GM21526 (cell line): ENCODE data around the gene TPI1.

Source experiments
- ATAC-seq: cut with Tn5 transposase; IDR thresholded peaks from one replicate; pipeline ENCODE4 v1.9.1; 2021; ENCODE audit warnings: moderate library complexity; ENCODE audit not compliant: unreplicated experiment, low FRiP score

Gene TPI1

GRCh38 chr12:6867413-6868210 is at the start of gene TPI1:
TPI1 (plus strand) TSS chr12:6867531; CDS start chr12:6867567, 36 bp downstream.
- ATAC-seq = peak; percentile 46

- no peak for ATAC-seq
These were observed 49.6 kb upstream of the TPI1 start for GRCh38 chr12:6817662-6818157.

- ATAC-seq = no peak
These were observed 49.1 kb upstream of the TPI1 start for GRCh38 chr12:6818222-6818621.

GRCh38 chr12:6818645-6819044 is 48.7 kb upstream of the TPI1 start:
- no peak for ATAC-seq

DNA sequence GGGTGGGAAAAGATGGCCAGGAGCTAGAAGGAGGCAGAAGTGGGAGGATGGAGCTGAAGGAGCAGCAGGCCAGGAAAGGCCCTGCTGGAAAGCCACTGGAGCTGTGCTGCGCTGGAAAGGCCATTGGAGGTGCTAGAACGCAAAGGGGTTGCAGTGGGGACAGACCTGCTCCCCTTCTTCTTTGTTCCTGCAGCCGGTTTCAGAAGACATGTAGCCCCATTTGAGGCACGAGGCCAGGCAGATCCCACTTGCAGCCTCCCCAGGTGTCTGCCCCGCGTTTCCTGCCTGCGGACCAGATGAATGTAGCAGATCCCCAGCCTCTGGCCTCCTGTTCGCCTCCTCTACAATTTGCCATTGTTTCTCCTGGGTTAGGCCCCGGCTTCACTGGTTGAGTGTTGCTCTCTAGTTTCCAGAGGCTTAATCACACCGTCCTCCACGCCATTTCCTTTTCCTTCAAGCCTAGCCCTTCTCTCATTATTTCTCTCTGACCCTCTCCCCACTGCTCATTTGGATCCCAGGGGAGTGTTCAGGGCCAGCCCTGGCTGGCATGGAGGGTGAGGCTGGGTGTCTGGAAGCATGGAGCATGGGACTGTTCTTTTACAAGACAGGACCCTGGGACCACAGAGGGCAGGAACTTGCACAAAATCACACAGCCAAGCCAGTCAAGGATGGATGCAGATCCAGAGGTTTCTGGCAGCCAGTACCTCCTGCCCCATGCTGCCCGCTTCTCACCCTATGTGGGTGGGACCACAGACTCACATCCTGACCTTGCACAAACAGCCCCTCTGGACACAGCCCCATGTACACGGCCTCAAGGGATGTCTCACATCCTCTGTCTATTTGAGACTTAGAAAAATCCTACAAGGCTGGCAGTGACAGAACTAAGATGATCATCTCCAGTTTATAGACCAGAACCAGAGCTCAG is 48.0 kb upstream of the TPI1 start:
- ATAC-seq = no peak

- no peak for ATAC-seq
These were observed 47.2 kb upstream of the TPI1 start for GRCh38 chr12:6820166-6820565.

DNA sequence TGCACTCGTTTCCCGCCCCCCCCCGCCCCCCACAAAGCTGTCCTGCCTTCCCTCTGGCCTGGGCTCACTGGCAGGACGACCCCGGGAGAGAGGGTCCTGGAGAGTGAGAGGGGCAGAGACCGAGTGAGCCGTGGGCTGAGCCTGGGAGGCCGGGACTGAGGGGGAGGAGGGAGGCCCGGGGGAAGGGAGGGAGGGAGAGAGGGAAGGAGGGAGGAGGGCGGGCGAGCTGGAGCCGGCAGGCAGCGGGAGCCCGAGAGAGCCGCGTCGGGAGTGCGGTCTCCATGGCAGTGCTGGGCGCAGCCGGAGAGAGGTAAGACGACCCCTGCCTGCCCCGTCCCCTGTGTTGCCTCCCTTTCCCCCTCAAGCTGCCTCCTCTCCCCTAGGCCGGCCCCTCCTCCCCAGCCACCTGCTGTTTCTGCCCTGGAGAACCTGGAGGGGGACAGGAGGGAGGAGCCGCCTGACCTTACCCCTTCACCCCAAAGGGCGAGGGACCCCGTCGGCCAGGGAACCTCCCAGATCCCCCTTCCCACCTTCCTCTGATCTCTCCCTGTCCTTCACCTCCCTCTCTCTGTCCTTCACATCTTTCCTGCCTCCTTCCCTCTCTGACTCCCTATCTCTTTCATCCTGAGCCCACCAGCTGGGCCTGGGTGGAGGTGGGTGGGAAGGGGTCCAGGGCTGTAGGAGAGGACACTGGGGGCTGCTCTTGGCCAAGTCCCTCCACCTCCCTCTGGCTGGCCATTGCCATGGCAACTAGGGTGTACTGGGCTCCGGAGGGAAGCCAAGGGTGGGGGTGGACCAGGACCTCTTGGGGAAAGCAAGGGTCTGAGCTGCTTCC is 45.5 kb upstream of the TPI1 start, which contains the start of gene GPR162:
Gene GPR162 (plus strand): TSS at position 231 of the 835 bp plus-strand sequence. CDS start 2,078 bp downstream, outside the sequence.
- ATAC-seq = no peak

- no peak for ATAC-seq
These were observed 44.8 kb upstream of the TPI1 start for GRCh38 chr12:6822426-6823135.

- no peak for ATAC-seq
These were observed 43.9 kb upstream of the TPI1 start for GRCh38 chr12:6823182-6824084.

GRCh38 chr12:6824085-6824775 is 43.1 kb upstream of the TPI1 start:
- ATAC-seq = no peak

GRCh38 chr12:6824901-6825381 is 42.4 kb upstream of the TPI1 start:
- no peak for ATAC-seq

DNA sequence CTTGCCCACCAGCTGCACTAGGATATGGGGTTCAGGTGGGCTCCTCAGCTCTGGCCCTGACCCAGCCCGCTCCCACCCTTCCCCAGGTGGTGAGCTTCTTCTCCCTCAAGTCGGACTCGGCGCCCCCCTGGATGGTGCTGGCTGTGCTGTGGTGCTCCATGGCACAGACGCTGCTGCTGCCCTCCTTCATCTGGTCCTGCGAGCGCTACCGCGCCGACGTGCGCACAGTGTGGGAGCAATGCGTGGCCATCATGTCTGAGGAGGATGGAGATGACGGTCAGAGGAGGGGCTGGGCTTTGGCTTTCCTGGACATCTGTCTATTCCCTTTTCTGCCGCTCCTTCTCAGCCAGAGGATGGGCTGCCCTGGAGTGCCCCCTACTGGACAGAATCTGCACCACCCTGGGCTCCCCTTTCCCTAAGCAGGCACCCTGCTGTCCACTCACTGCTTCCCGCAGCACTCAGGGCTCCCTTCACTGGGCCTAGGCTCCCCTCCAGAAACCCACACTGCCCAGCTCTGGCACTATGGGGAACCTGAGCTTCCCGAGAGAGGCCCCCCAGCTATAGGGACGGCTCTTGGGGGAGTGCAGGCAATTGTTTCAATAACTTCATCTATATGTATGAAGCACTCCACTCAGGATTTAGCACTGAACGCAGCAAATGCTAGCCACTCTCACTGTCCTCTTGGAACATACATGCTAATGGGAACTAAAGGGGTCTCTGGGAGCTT is 41.8 kb upstream of the TPI1 start:
- no peak for ATAC-seq

DNA sequence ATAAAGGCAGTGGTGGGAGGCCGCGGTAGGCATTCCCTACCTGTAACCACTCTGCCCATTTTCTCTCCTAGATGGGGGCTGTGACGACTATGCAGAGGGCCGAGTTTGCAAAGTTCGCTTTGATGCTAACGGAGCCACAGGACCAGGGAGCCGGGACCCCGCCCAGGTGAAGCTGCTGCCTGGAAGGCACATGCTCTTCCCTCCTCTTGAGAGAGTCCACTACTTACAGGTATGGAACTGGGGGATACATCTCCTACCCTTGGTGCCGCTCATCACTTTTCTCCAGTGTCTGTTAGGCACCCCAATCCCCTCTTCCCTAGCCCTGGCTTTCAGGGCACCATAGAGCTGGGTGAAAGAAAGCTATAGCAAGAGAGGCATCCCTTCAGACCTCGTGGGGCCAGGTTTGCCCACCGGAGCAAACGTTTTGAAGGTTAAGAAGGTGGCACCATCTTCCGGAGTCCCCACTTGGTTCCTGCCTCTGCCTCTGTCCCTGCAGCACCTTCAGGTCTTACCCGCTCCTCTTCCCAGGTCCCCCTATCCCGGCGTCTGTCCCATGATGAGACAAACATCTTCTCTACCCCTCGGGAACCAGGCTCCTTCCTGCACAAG is 41.1 kb upstream of the TPI1 start:
- ATAC-seq = no peak

- no peak for ATAC-seq
These were observed 40.4 kb upstream of the TPI1 start for GRCh38 chr12:6826734-6827436.

DNA sequence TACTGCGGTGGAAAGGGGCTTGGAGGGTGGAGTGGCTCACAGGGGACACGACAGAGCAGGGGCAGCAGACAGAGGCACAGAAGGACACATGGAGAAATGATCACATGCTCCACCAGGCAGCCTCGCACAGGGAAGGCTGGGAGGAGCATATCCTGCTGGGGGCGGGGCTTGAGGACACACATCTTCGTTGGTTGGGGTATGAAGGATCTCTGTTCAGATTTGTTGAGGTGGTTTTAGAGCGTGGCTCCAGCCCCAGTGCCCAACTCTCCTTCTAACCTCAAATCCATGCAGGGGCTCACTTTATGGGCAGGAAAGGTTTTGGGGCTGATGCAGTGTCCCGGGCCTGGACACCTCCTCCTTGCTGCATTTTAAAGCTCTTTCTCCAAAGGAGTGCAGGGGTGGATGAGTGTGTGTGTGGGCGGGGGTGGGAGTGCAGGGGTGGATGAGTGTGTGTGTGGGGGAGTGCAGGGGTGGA is 39.9 kb upstream of the TPI1 start:
- no peak for ATAC-seq
